GM12878 (cell line): Measurements from ENCODE around the gene FOXJ1. TPM values are rescaled to one million over a fixed set of nuclear protein-coding genes. Genes with fewer than 3 reads are reported as not detected.

Experiments used
- ATAC-seq: fragments of 200-7000 bp; cut with Tn5 transposase; 3 replicates; pipeline ENCODE4 v1.9.1; 2020; ENCODE audit warnings: mild to moderate bottlenecking, moderate library complexity
- BruUV-seq: library from RNA; stranded (reverse); fragments of 400-500 nt; replicated peaks from 2 replicates; lab custom pipeline; 2021; lab: Mats Ljungman, UMichigan
- CTCF ChIA-PET: fragments of 300-600 bp; sonication (Branson Sonifier 250); formaldehyde crosslinking; extraction: SDS; loops from one replicate; lab custom pipeline; 2021; ENCODE audit warnings: inconsistent platforms; lab: Yijun Ruan, JAX
- POLR2A ChIA-PET: fragments of 350-600 bp; formaldehyde crosslinking; extraction: SDS; loops from one replicate; lab custom pipeline; 2021; ENCODE audit warnings: inconsistent platforms; lab: Charles Lee
- RAD21 ChIA-PET: fragments of 300-600 bp; sonication (Branson Sonifier 250); formaldehyde crosslinking; loops from one replicate; lab custom pipeline; 2023; ENCODE audit warnings: antibody characterized with exemption; ENCODE audit not compliant: unreplicated experiment; lab: Charles Lee
- SMC1A ChIA-PET: fragments of 300-600 bp; sonication (Branson Sonifier 250); formaldehyde crosslinking; loops from one replicate; lab custom pipeline; 2023; ENCODE audit not compliant: unreplicated experiment, uncharacterized antibody; lab: Charles Lee
- DNase-seq: peaks from one replicate; pipeline ENCODE4 v3.0.0-alpha.2; 2011; ENCODE audit warnings: low read depth, low spot score
- FAIRE-seq: peaks from 3 replicates; lab custom pipeline; 2011; peaks lifted over from hg19 to GRCh38; lab: Jason Lieb, UNC
- H2AFZ ChIP-seq: 2 replicates; pipeline ENCODE4 v1.6.0; 2011; ENCODE audit warnings: low read depth, low read length, control low read depth; ENCODE audit not compliant: control insufficient read depth
- H3K27ac ChIP-seq: 2 replicates; pipeline ENCODE4 v1.5.1; 2011; ENCODE audit warnings: control low read depth; ENCODE audit not compliant: control insufficient read depth, insufficient read depth
- H3K27me3 ChIP-seq, 2 experiments: replicated peaks in 1 of 2; 2 replicates each; pipeline versions ENCODE4 v1.6.0 to v1.6.1; 2011; ENCODE audit warnings: low read length in 1 of 2; ENCODE audit not compliant: control insufficient read depth in 2 of 2, insufficient read depth in 2 of 2
- H3K36me3 ChIP-seq, 2 experiments: 2 replicates each; pipeline ENCODE4 v1.5.1; 2011; ENCODE audit warnings: low read length in 1 of 2; ENCODE audit not compliant: control insufficient read depth in 2 of 2, insufficient read depth in 2 of 2
- H3K4me1 ChIP-seq: 2 replicates; pipeline ENCODE4 v1.6.1; 2011; ENCODE audit warnings: mild to moderate bottlenecking, low read length, moderate library complexity, mixed read lengths; ENCODE audit not compliant: control insufficient read depth, insufficient read depth
- H3K4me2 ChIP-seq: 2 replicates; pipeline ENCODE4 v1.6.0; 2011; ENCODE audit warnings: control low read depth; ENCODE audit not compliant: control insufficient read depth, insufficient read depth
- H3K4me3 ChIP-seq: fragments of 200-600 bp; sonication (generic); 2 replicates; pipeline ENCODE4 v1.5.1; 2016
- H3K79me2 ChIP-seq: 2 replicates; pipeline ENCODE4 v1.6.0; 2011; ENCODE audit warnings: low read length; ENCODE audit not compliant: control insufficient read depth, insufficient read depth
- H3K9ac ChIP-seq: 2 replicates; pipeline ENCODE4 v1.8.0; 2011; ENCODE audit warnings: low read length, control low read depth, mixed read lengths; ENCODE audit not compliant: control insufficient read depth, insufficient read depth
- H3K9me3 ChIP-seq: replicated peaks from 3 replicates; pipeline ENCODE4 v1.5.1; 2011; ENCODE audit warnings: mild to moderate bottlenecking, low read length; ENCODE audit not compliant: control insufficient read depth, insufficient read depth
- H4K20me1 ChIP-seq: 2 replicates; pipeline ENCODE4 v1.6.0; 2011; ENCODE audit not compliant: control insufficient read depth, insufficient read depth
- BHLHE40 ChIP-seq, 2 experiments: fragments of 450-650 bp in 1 of 2; IDR thresholded peaks; 2 replicates each; pipeline ENCODE4 v1.6.1; 2011 to 2017; ENCODE audit warnings: low read depth in 2 of 2, borderline replicate concordance in 1 of 2, improper control_type of control experiment in 1 of 2, low read length in 1 of 2, mild to moderate bottlenecking in 1 of 2
- CEBPB ChIP-seq, 2 experiments: fragments of 150-350 bp in 1 of 2; IDR thresholded peaks; 2 replicates each; pipeline ENCODE4 v1.6.1; 2012 to 2014; ENCODE audit warnings: low read depth in 2 of 2, low read length in 2 of 2, borderline replicate concordance in 1 of 2, inconsistent platforms in 1 of 2
- FOS ChIP-seq: IDR thresholded peaks from 3 replicates; pipeline ENCODE4 v1.6.1; 2011; ENCODE audit warnings: borderline replicate concordance; ENCODE audit not compliant: insufficient read length; ENCODE audit errors: extremely low read depth
- GATAD2B ChIP-seq: fragments of 450-650 bp; conservative IDR thresholded peaks from 2 replicates; pipeline ENCODE4 v1.6.1; 2017; ENCODE audit warnings: low read depth, mild to moderate bottlenecking, moderate library complexity
- IKZF2 ChIP-seq, 2 experiments: fragments of 450-650 bp; IDR thresholded peaks; 2 replicates each; pipeline ENCODE4 v1.6.1; 2017; ENCODE audit warnings: mild to moderate bottlenecking in 2 of 2, moderate library complexity in 2 of 2
- KDM1A ChIP-seq: fragments of 200-600 bp; sonication (generic); IDR thresholded peaks from 2 replicates; pipeline ENCODE4 v1.6.1; 2016; ENCODE audit warnings: borderline replicate concordance
- MYC ChIP-seq: IDR thresholded peaks from 2 replicates; pipeline ENCODE4 v1.6.1; 2011; ENCODE audit warnings: mild to moderate bottlenecking, low read length, moderate library complexity, inconsistent platforms; ENCODE audit not compliant: insufficient read depth, insufficient replicate concordance, insufficient read length, severe bottlenecking
- NFYB ChIP-seq: IDR thresholded peaks from 2 replicates; pipeline ENCODE4 v1.6.1; 2011; ENCODE audit warnings: low read depth, mild to moderate bottlenecking, low read length, improper control_type of control experiment, moderate library complexity; ENCODE audit not compliant: insufficient read depth
- NR2F1 ChIP-seq: fragments of 450-650 bp; conservative IDR thresholded peaks from 2 replicates; pipeline ENCODE4 v1.6.1; 2017; ENCODE audit warnings: mild to moderate bottlenecking
- RAD21 ChIP-seq: IDR thresholded peaks from 2 replicates; pipeline ENCODE4 v1.6.1; 2011; ENCODE audit warnings: mild to moderate bottlenecking, low read depth, low read length, moderate library complexity; ENCODE audit not compliant: insufficient read depth
- SMARCA5 ChIP-seq: fragments of 450-650 bp; IDR thresholded peaks from 2 replicates; pipeline ENCODE4 v1.6.1; 2017; ENCODE audit warnings: mild to moderate bottlenecking
- TCF7 ChIP-seq: IDR thresholded peaks from 2 replicates; pipeline ENCODE4 v1.6.1; 2014; ENCODE audit warnings: antibody characterized with exemption, borderline replicate concordance
- YBX1 ChIP-seq: fragments of 450-650 bp; IDR thresholded peaks from 2 replicates; pipeline ENCODE4 v1.6.1; 2016; ENCODE audit warnings: antibody characterized with exemption
- ZNF207 ChIP-seq: fragments of 450-650 bp; IDR thresholded peaks from 2 replicates; pipeline ENCODE4 v1.6.1; 2014; ENCODE audit warnings: antibody characterized with exemption, mild to moderate bottlenecking, borderline replicate concordance
- ZSCAN29 ChIP-seq: fragments of 450-650 bp; IDR thresholded peaks from 2 replicates; pipeline ENCODE4 v1.6.1; 2017; ENCODE audit warnings: mild to moderate bottlenecking, moderate library complexity
- WGBS: methylation state at CpG from one replicate; pipeline ENCODE4 v1.1.6; 2016; ENCODE audit warnings: low lambda C conversion rate; ENCODE audit not compliant: insufficient replicate concordance, insufficient coverage; ENCODE audit errors: missing lambda C conversion rate; 5-methylcytosine and 5-hydroxymethylcytosine counted together
- in situ Hi-C: fragments of 300-500 bp; cut with MboI; formaldehyde crosslinking; loops from 9 replicates; pipeline ENCODE4 v1.14.3; 2018; ENCODE audit warnings: mixed read lengths
- intact Hi-C: fragments of 100-400 bp; cut with micrococcal nuclease; formaldehyde crosslinking; loops from one replicate; pipeline ENCODE4 v1.14.2; 2022; ENCODE audit not compliant: unreplicated experiment
- polyA plus RNA-seq, 11 experiments: library from polyadenylated mRNA; depleted of rRNA in 4 of 11; unstranded in 6 of 11; stranded (reverse) in 5 of 11; fragments of >200 nt; fragmentation: Nextera tagmentation in 4 of 11; fragmentation: Illumina TruSeq in 1 of 11; extraction: Ambion mirVana in 4 of 11; extraction: Trizol in 1 of 11; gene quantifications; 1 replicate in 1 of 11; 2 replicates in 10 of 11; pipeline versions ENCODE4 v1.2.1 to v1.2.3, GENCODE V29; 2011 to 2016; ENCODE audit warnings: inconsistent platforms in 2 of 11, missing spikeins in 2 of 11, low read depth in 1 of 11
- total RNA-seq, 4 experiments: library from RNA; depleted of rRNA in 3 of 4; stranded (reverse); fragments of >200 nt in 3 of 4; fragmentation: Illumina TruSeq in 1 of 4; extraction: Trizol in 1 of 4; gene quantifications; 2 replicates each; pipeline versions ENCODE4 v1.2.1 to v1.2.3, GENCODE V29; 2013 to 2021
- TF ChIP-seq, protein P1 (sequence below): IDR thresholded peaks from 2 replicates; pipeline ENCODE4 v1.6.1; 2012; ENCODE audit warnings: low read length, inconsistent platforms
- TF ChIP-seq, protein P2 (sequence below): fragments of 450-650 bp; IDR thresholded peaks from 2 replicates; pipeline ENCODE4 v1.6.1; 2017; ENCODE audit warnings: mild to moderate bottlenecking
- TF ChIP-seq, protein P3 (sequence below): IDR thresholded peaks from 2 replicates; pipeline ENCODE4 v1.6.1; 2012; ENCODE audit warnings: low read depth, low read length, improper control_type of control experiment

FOXJ1 gene
- total and polyA plus RNA-seq, 10 of the 15 experiments (the other 5 are each of a cell fraction or from before 2014, with no cell fraction given), result not detected

DNA sequence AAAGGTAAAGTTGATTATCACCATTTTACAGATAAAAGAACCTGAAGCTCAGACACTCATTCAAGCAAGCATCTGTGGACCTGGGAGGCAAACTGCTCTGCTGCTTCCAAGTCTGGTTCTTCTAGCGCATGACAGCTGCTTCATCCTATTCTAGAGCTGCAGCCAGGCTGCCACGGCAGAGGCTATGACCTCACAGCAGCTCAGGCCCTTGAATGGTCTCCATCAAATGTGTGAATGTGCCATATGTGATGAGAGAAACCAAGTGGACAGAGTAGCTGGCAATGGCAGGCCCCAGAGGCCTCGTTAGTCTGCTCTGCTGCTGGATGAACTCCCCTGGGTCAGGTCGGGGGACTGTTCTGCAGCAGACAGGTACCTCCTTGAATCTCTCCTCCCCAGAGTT, 30.7 kb upstream of the FOXJ1 start (continued):
- TF ChIP-seq, protein P1, sequence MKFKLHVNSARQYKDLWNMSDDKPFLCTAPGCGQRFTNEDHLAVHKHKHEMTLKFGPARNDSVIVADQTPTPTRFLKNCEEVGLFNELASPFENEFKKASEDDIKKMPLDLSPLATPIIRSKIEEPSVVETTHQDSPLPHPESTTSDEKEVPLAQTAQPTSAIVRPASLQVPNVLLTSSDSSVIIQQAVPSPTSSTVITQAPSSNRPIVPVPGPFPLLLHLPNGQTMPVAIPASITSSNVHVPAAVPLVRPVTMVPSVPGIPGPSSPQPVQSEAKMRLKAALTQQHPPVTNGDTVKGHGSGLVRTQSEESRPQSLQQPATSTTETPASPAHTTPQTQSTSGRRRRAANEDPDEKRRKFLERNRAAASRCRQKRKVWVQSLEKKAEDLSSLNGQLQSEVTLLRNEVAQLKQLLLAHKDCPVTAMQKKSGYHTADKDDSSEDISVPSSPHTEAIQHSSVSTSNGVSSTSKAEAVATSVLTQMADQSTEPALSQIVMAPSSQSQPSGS, result no peak
- TF ChIP-seq FOS, result no peak
- TF ChIP-seq YBX1, result no peak
- TF ChIP-seq, protein P2, sequence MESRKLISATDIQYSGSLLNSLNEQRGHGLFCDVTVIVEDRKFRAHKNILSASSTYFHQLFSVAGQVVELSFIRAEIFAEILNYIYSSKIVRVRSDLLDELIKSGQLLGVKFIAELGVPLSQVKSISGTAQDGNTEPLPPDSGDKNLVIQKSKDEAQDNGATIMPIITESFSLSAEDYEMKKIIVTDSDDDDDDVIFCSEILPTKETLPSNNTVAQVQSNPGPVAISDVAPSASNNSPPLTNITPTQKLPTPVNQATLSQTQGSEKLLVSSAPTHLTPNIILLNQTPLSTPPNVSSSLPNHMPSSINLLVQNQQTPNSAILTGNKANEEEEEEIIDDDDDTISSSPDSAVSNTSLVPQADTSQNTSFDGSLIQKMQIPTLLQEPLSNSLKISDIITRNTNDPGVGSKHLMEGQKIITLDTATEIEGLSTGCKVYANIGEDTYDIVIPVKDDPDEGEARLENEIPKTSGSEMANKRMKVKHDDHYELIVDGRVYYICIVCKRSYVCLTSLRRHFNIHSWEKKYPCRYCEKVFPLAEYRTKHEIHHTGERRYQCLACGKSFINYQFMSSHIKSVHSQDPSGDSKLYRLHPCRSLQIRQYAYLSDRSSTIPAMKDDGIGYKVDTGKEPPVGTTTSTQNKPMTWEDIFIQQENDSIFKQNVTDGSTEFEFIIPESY, result no peak

DNA sequence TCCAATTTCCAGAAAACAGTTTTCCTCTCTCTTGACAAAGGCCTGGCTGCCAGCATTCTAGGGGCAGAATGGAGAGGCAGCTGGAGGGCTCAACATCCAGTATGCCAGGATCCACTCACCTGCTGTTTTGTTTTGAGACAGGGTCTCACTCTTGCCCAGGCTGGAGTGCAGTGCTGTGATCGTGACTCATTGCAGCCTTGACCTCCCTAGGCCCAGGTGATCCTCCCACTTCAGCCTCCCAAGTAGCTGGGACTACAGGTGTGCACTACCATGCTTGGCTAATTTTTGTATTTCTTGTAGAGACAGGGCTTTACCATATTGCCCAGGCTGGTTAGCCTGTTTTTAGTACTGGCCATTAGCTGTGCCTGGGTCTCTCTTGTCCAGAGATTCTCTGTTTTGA, 29.1 kb upstream of the FOXJ1 start:
- H2AFZ ChIP-seq, result no peak overlapping the region
- RAD21 ChIA-PET, result no interaction called here
- in situ Hi-C loops, result no loop called here
- WGBS, result 36% methylated on average over 1 of the region's 1 CpG
- H3K27ac ChIP-seq, result no peak overlapping the region
- no peaks in the 10 kb centered on the region for H3K36me3 ChIP-seq
- intact Hi-C loops, result no loop called here
- H3K27me3 ChIP-seq, result no peaks in the 10 kb centered on the region
- no peaks in the 10 kb centered on the region for H4K20me1 ChIP-seq
- H3K4me3 ChIP-seq, result no peak overlapping the region
- SMC1A ChIA-PET, result interaction anchor here (0.8 to 4.3 kb wide), 6 partner anchors 10 to 110 kb away, joined by 3 to 22 read pairs (median 3); no protein-coding TSS in a partner anchor
- H3K4me1 ChIP-seq, result no peaks in the 10 kb centered on the region
- DNase-seq (no peak), FAIRE-seq (no peak), ATAC-seq (no peak)
- no peak overlapping the region for H3K9ac ChIP-seq
- H3K4me2 ChIP-seq, result no peak overlapping the region
- POLR2A ChIA-PET, result interaction anchor here (0.7 kb wide), 1 partner anchor 109 kb away, joined by 6 read pairs; no protein-coding TSS in a partner anchor
- no peaks in the 10 kb centered on the region for H3K79me2 ChIP-seq
- BruUV-seq, result no TSS peak
- H3K9me3 ChIP-seq, result no peaks in the 10 kb centered on the region
- CTCF ChIA-PET, result interaction anchor here (0.7 to 1.3 kb wide), 2 partner anchors 109 to 216 kb away, joined by 4 read pairs; no protein-coding TSS in a partner anchor
- TF ChIP-seq KDM1A, result no peak
- TF ChIP-seq TCF7, result no peak
- no peak for TF ChIP-seq ZNF207
- TF ChIP-seq, protein P1, result no peak
- no peak for TF ChIP-seq NFYB
- no peak for TF ChIP-seq RAD21
- TF ChIP-seq ZSCAN29, result no peak
- no peak for TF ChIP-seq GATAD2B
- no peak for TF ChIP-seq SMARCA5
- TF ChIP-seq NR2F1, result no peak
- no peak for TF ChIP-seq MYC
- no peak for TF ChIP-seq CEBPB (IDR thresholded peaks at IDR 0.05; ENCODE audit: borderline replicate concordance in 1 of 2, low read depth in 2 of 2, low read length in 2 of 2)
- TF ChIP-seq, protein P3, sequence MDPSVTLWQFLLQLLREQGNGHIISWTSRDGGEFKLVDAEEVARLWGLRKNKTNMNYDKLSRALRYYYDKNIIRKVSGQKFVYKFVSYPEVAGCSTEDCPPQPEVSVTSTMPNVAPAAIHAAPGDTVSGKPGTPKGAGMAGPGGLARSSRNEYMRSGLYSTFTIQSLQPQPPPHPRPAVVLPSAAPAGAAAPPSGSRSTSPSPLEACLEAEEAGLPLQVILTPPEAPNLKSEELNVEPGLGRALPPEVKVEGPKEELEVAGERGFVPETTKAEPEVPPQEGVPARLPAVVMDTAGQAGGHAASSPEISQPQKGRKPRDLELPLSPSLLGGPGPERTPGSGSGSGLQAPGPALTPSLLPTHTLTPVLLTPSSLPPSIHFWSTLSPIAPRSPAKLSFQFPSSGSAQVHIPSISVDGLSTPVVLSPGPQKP, result no peak
- TF ChIP-seq BHLHE40 (IDR thresholded peaks at IDR 0.05; ENCODE audit: borderline replicate concordance in 1 of 2, low read depth in 2 of 2, low read length in 1 of 2), result no peak
- TF ChIP-seq IKZF2 (IDR thresholded peaks at IDR 0.05), result no peak
